Smooth muscle cell (in vitro differentiated cells): Measurements from ENCODE around the gene KDM5A. TPM values are rescaled to one million over a fixed set of nuclear protein-coding genes. Genes with fewer than 3 reads are reported as not detected.
A peak's percentile ranks its signal among the peaks of the same experiment; 100 is the strongest.

Source experiments
- DNase-seq: peaks from one replicate; lab custom pipeline; 2025; ENCODE audit not compliant: unreplicated experiment; lab: John Stamatoyannopoulos, UW
- H2AFZ ChIP-seq: fragments of 200-600 bp; sonication (generic); 2 replicates; pipeline ENCODE4 v1.6.0; 2016; ENCODE audit warnings: antibody characterized with exemption, low read depth, mild to moderate bottlenecking
- H3F3A ChIP-seq: fragments of 200-600 bp; sonication (generic); 2 replicates; pipeline ENCODE4 v1.6.0; 2017; ENCODE audit warnings: antibody characterized with exemption, low read depth
- H3K27ac ChIP-seq: fragments of 200-600 bp; sonication (generic); 2 replicates; pipeline ENCODE4 v1.5.1; 2016; ENCODE audit warnings: low read depth, mild to moderate bottlenecking
- H3K27me3 ChIP-seq: fragments of 200-600 bp; sonication (generic); 2 replicates; pipeline ENCODE4 v1.6.1; 2016; ENCODE audit warnings: low read depth, mild to moderate bottlenecking
- H3K36me3 ChIP-seq: fragments of 200-600 bp; sonication (generic); 2 replicates; pipeline ENCODE4 v1.5.1; 2016; ENCODE audit warnings: low read depth
- H3K4me1 ChIP-seq: fragments of 200-600 bp; sonication (generic); 2 replicates; pipeline ENCODE4 v1.5.1; 2016; ENCODE audit warnings: low read depth
- H3K4me2 ChIP-seq: fragments of 200-600 bp; sonication (generic); 2 replicates; pipeline ENCODE4 v1.6.0; 2016; ENCODE audit warnings: mild to moderate bottlenecking
- H3K4me3 ChIP-seq: fragments of 200-600 bp; sonication (generic); 2 replicates; pipeline ENCODE4 v1.5.1; 2016; ENCODE audit warnings: mild to moderate bottlenecking
- H3K79me2 ChIP-seq: fragments of 200-600 bp; sonication (generic); 2 replicates; pipeline ENCODE4 v1.6.0; 2016; ENCODE audit warnings: low read depth, mild to moderate bottlenecking
- H3K9ac ChIP-seq: fragments of 200-600 bp; sonication (generic); 2 replicates; pipeline ENCODE4 v1.6.0; 2016; ENCODE audit warnings: low read depth
- H3K9me3 ChIP-seq: fragments of 200-600 bp; sonication (generic); replicated peaks from 2 replicates; pipeline ENCODE4 v1.5.1; 2016; ENCODE audit warnings: low read depth
- H4K20me1 ChIP-seq: fragments of 200-600 bp; sonication (generic); 2 replicates; pipeline ENCODE4 v1.6.0; 2016; ENCODE audit warnings: low read depth
- CTCF ChIP-seq: fragments of 200-600 bp; sonication (generic); IDR thresholded peaks from 2 replicates; pipeline ENCODE4 v1.5.1; 2017; ENCODE audit warnings: borderline replicate concordance, mild to moderate bottlenecking, antibody characterized with exemption; ENCODE audit not compliant: insufficient read depth, poor library complexity, severe bottlenecking
- WGBS: methylation state at CpG from one replicate; pipeline ENCODE4 v1.1.7; 2016; ENCODE audit warnings: low lambda C conversion rate; 5-methylcytosine and 5-hydroxymethylcytosine counted together
- polyA plus RNA-seq: library from polyadenylated mRNA; unstranded; fragments of >200 nt; fragmentation: Nextera tagmentation; extraction: Ambion mirVana; gene quantifications from 2 replicates; pipeline ENCODE4 v1.2.1, GENCODE V29; 2016
- total RNA-seq: library from RNA; depleted of rRNA; stranded (reverse); fragments of >200 nt; gene quantifications from 2 replicates; pipeline ENCODE4 v1.2.3, GENCODE V29; 2014

Gene KDM5A
- total and polyA plus RNA-seq, 2 experiments from 2014 or later = 30.5 to 87.2 TPM

GRCh38 chr12:414859-415258 is 25.7 kb upstream of the KDM5A start:
- 75% methylated on average over 2 of the region's 2 CpGs for WGBS
- Histone ChIP-seq H2AFZ (no peak overlapping the region), H3K79me2 (no peaks in the 10 kb centered on the region), H3K36me3 (no peaks in the 10 kb centered on the region), H3K9ac (no peak overlapping the region), H4K20me1 (no peaks in the 10 kb centered on the region), H3K4me3 (no peak overlapping the region), H3K9me3 (no peaks in the 10 kb centered on the region), H3K4me1 (no peaks in the 10 kb centered on the region), H3K27ac (no peak overlapping the region), H3K27me3 (no peaks in the 10 kb centered on the region), H3F3A (no peaks in the 10 kb centered on the region), H3K4me2 (no peak overlapping the region)
- TF ChIP-seq CTCF = no peak
- no peak for DNase-seq

GRCh38 chr12:402029-402389 is 12.9 kb upstream of the KDM5A start:
- Histone ChIP-seq H3K9me3 (no peaks in the 10 kb centered on the region), H3K4me2 (peak overlapping the region; percentile 92), H3K27ac (peak overlapping the region; percentile 67), H3K4me1 (peaks cover 10% of the 10 kb centered on the region), H4K20me1 (no peaks in the 10 kb centered on the region), H3K79me2 (peaks cover 18% of the 10 kb centered on the region), H3K36me3 (no peaks in the 10 kb centered on the region), H3K27me3 (no peaks in the 10 kb centered on the region), H3F3A (no peaks in the 10 kb centered on the region), H3K4me3 (peak overlapping the region; percentile 79), H2AFZ (peak overlapping the region; percentile 91), H3K9ac (peak overlapping the region; percentile 72)
- no peak for DNase-seq
- WGBS = 2% methylated on average over 8 of the region's 8 CpGs
- TF ChIP-seq CTCF = no peak

- peak within 1 kb of the TSS; percentile 92 for H3K4me2 ChIP-seq
- under 1% methylated on average over 45 of the region's 45 CpGs for WGBS
- H3K79me2 ChIP-seq = peaks cover 18% of the 10 kb centered on the region
These were observed 12.3 kb upstream of the KDM5A start, which contains the start of gene CCDC77 for GRCh38 chr12:401235-402028. Gene CCDC77, plus strand, starts transcription at chr12:401644. Its CDS starts 7,740 bp downstream, at chr12:409384.

More at GRCh38 chr12:401235-402028, 12.3 kb upstream of the KDM5A start, which contains the start of gene CCDC77:
- TF ChIP-seq CTCF = no peak
- Histone ChIP-seq H3K9me3 (no peaks in the 10 kb centered on the region), H3K36me3 (no peaks in the 10 kb centered on the region), H3K4me3 (peak within 1 kb of the TSS; percentile 79), H3K4me1 (peaks cover 10% of the 10 kb centered on the region), H2AFZ (peak within 1 kb of the TSS; percentile 91), H3K27me3 (no peaks in the 10 kb centered on the region), H3K9ac (peak within 1 kb of the TSS; percentile 72), H4K20me1 (no peaks in the 10 kb centered on the region), H3F3A (no peaks in the 10 kb centered on the region), H3K27ac (peak within 1 kb of the TSS; percentile 67)
- no peak for DNase-seq
